ENCODE results near the gene SZT2. TPM values are rescaled to one million over a fixed set of nuclear protein-coding genes. Genes with fewer than 3 reads are reported as not detected.
A peak's percentile ranks its signal among the peaks of the same experiment; 100 is the strongest.

The SZT2 gene
- total and polyA plus RNA-seq, 2 of the 4 experiments (the other 2 are of a cell fraction): 9.5 to 14.3 TPM

GRCh38 chr1:43372172-43372571 is 17.5 kb upstream of the SZT2 start:
- POLR2A ChIA-PET (ENCODE audit: unreplicated experiment): interaction anchor here (0.7 kb wide), 1 partner anchor 952 kb away, joined by 14 read pairs; no protein-coding TSS in a partner anchor
- WGBS, 2 experiments (ENCODE audit: extremely low coverage in 2 of 2, insufficient read length in 1 of 2): 83% methylated on average over 2 of the region's 5 CpGs; no CpG with 5 or more reads in 1 of the 2 experiments
- no peak overlapping the region for H3K4me2 ChIP-seq (ENCODE audit: low read depth, low read length)

More at GRCh38 chr1:43372172-43372571, 17.5 kb upstream of the SZT2 start:
- no TSS peak for BruUV-seq (replicated peaks)
- H3K14ac ChIP-seq (replicated peaks; ENCODE audit: low read depth, low read length): peak overlapping the region; percentile 77; the same call in 1 of the 2 replicates
- H2BK120ac ChIP-seq (ENCODE audit: low read depth, low read length): peak overlapping the region; percentile 87
- H2AK9ac ChIP-seq (replicated peaks; ENCODE audit: low read depth, low read length, poor library complexity): peak overlapping the region; percentile 63
- in situ Hi-C loops (cut with MboI; ENCODE audit: low sequenced_read_pairs): no loop called here
- H3K4me3 ChIP-seq (ENCODE audit: insufficient read depth, low read depth, low read length): no peak overlapping the region
- H2BK20ac ChIP-seq (ENCODE audit: low read depth, low read length): peak overlapping the region; percentile 80; the same call in 1 of the 2 replicates
- dilution Hi-C loops (cut with HindIII; ENCODE audit: low sequenced_read_pairs, unreplicated experiment): no loop called here
- H4K91ac ChIP-seq (ENCODE audit: insufficient read depth, low read depth, low read length): peak overlapping the region; percentile 92
- H4K5ac ChIP-seq (ENCODE audit: low read depth, low read length): peak overlapping the region; percentile 18; the same call in 1 of the 2 replicates
- H3K9me1 ChIP-seq (ENCODE audit: insufficient read depth, low read length): peaks cover 10% of the 10 kb centered on the region
- no peak overlapping the region for H3K23ac ChIP-seq (ENCODE audit: low read depth, low read length)
- no peak overlapping the region for H3K56ac ChIP-seq (ENCODE audit: extremely low read depth, insufficient read depth, low read length)
- TF ChIP-seq RCOR1 (IDR thresholded peaks at IDR 0.05; ENCODE audit: insufficient replicate concordance, low read length) (no peak), CEBPB (IDR thresholded peaks at IDR 0.05; ENCODE audit: low read depth, low read length) (no peak), RAD21 (IDR thresholded peaks at IDR 0.05; ENCODE audit: low read length) (no peak), CHD1 (IDR thresholded peaks at IDR 0.05; ENCODE audit: low read depth, low read length) (no peak), MAZ (IDR thresholded peaks at IDR 0.05; ENCODE audit: borderline replicate concordance, low read depth, low read length) (no peak), POLR2A (IDR thresholded peaks at IDR 0.05; ENCODE audit: low read depth, low read length) (no peak), BHLHE40 (IDR thresholded peaks at IDR 0.05; ENCODE audit: low read depth, low read length) (no peak), CTCF (conservative IDR thresholded peaks at IDR 0.05; ENCODE audit: low read depth, low read length) (no peak), RFX5 (IDR thresholded peaks at IDR 0.05; ENCODE audit: low read depth, low read length) (no peak), MXI1 (IDR thresholded peaks at IDR 0.05; ENCODE audit: borderline replicate concordance, low read depth, low read length) (no peak), ELK1 (IDR thresholded peaks at IDR 0.05; ENCODE audit: borderline replicate concordance, low read depth, low read length) (no peak), NFE2L2 (IDR thresholded peaks at IDR 0.05; ENCODE audit: low read depth, low read length) (no peak)
- TF ChIP-seq, protein P1, sequence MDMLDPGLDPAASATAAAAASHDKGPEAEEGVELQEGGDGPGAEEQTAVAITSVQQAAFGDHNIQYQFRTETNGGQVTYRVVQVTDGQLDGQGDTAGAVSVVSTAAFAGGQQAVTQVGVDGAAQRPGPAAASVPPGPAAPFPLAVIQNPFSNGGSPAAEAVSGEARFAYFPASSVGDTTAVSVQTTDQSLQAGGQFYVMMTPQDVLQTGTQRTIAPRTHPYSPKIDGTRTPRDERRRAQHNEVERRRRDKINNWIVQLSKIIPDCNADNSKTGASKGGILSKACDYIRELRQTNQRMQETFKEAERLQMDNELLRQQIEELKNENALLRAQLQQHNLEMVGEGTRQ (IDR thresholded peaks at IDR 0.05; ENCODE audit: low read depth, low read length): no peak
- H3K79me1 ChIP-seq (ENCODE audit: low read depth in 1 of 2, low read length in 2 of 2): peaks cover 29 to 70% of the 10 kb centered on the region in 2 experiments
- H4K8ac ChIP-seq (ENCODE audit: low read depth in 2 of 2, low read length in 2 of 2): peak overlapping the region; percentile 94 to 96
- peaks cover 13% of the 10 kb centered on the region for H3K4me1 ChIP-seq (ENCODE audit: control insufficient read depth, insufficient read depth, low read length)
- H3K27me3 ChIP-seq (ENCODE audit: control insufficient read depth, insufficient read depth, low read length): no peaks in the 10 kb centered on the region
- DNase-seq: peak; percentile 57
- no peaks in the 10 kb centered on the region for H3K9me3 ChIP-seq (ENCODE audit: control insufficient read depth, insufficient read depth, low read length)
- H3K36me3 ChIP-seq (ENCODE audit: control insufficient read depth, insufficient read depth, low read length): 0 out of 2 replicates have a peak, but pooled peaks cover 7% of the 10 kb centered on the region
- H2AFZ ChIP-seq (replicated peaks; ENCODE audit: low read length, poor library complexity): no peak overlapping the region
- H3K27ac ChIP-seq (ENCODE audit: insufficient read depth, low read length): no peak overlapping the region
- peak overlapping the region; percentile 84 for H2BK5ac ChIP-seq (ENCODE audit: low read depth, low read length, poor library complexity, severe bottlenecking)
- no peak overlapping the region; the same call in 1 of the 2 replicates for H3K18ac ChIP-seq (ENCODE audit: low read depth, low read length)
- peak overlapping the region; percentile 92 for H3K4ac ChIP-seq (ENCODE audit: low read depth, low read length)
- H3K9ac ChIP-seq (ENCODE audit: low read depth, low read length): no peak overlapping the region
- CTCF ChIA-PET: interaction anchor here (0.6 kb wide), 1 partner anchor 796 kb away, joined by 3 read pairs; no protein-coding TSS in a partner anchor
- H4K20me1 ChIP-seq (ENCODE audit: insufficient read depth, low read length): peaks cover 3% of the 10 kb centered on the region
- H2BK15ac ChIP-seq (ENCODE audit: low read depth, low read length): peak overlapping the region; percentile 97; the same call in 1 of the 3 replicates
- ATAC-seq (ENCODE audit: low read depth): no peak
- H2AK5ac ChIP-seq (ENCODE audit: low read depth, low read length): peak overlapping the region; percentile 84
- intact Hi-C loops (cut with micrococcal nuclease): no loop called here
